ENCODE results near the gene PTP4A1. TPM values are rescaled to one million over a fixed set of nuclear protein-coding genes. Genes with fewer than 3 reads are reported as not detected.

The PTP4A1 gene
- total RNA-seq, 2 donors from 2014 or later, result 37.2 to 42.6 TPM

GRCh38 chr6:63610944-63611343 is 38.7 kb downstream of the PTP4A1 start:
- DNase-seq, result no peak
- no peak for TF ChIP-seq CTCF (conservative IDR thresholded peaks at IDR 0.05)
- no peaks in the 10 kb centered on the region for H3K9me3 Mint-ChIP-seq
- Histone ChIP-seq H3K4me3 (ENCODE audit: low read length) (no peak overlapping the region), H3K9ac (ENCODE audit: extremely low read depth, low read length, poor library complexity, severe bottlenecking) (no peak overlapping the region), H3K27me3 (ENCODE audit: control insufficient read depth, insufficient read depth, low read length, poor library complexity, severe bottlenecking) (no peaks in the 10 kb centered on the region), H3K27ac (ENCODE audit: low read depth, low read length) (no peak overlapping the region), H3K36me3 (ENCODE audit: control insufficient read depth, insufficient read depth, low read length) (no peaks in the 10 kb centered on the region), H3K4me1 (ENCODE audit: control insufficient read depth, insufficient read depth, low read length) (no peaks in the 10 kb centered on the region), H3K9me3 (ENCODE audit: control insufficient read depth, low read length) (no peaks in the 10 kb centered on the region)
- H3K36me3 Mint-ChIP-seq (ENCODE audit: low read depth), result no peaks in the 10 kb centered on the region
- WGBS, 2 experiments (ENCODE audit: insufficient coverage in 1 of 2, insufficient read length in 1 of 2), result 80 to 82% methylated on average over 1 of the region's 1 CpG
- no peak overlapping the region for H3K4me3 Mint-ChIP-seq
- H3K27ac Mint-ChIP-seq, result no peak overlapping the region
- no peaks in the 10 kb centered on the region for H3K4me1 Mint-ChIP-seq
- H3K27me3 Mint-ChIP-seq (ENCODE audit: insufficient read depth), result peaks cover 5% of the 10 kb centered on the region

GRCh38 chr6:63611560-63611959 is 39.3 kb downstream of the PTP4A1 start:
- H3K9me3 Mint-ChIP-seq, result no peaks in the 10 kb centered on the region
- no peak overlapping the region for H3K27ac Mint-ChIP-seq
- Histone ChIP-seq H3K9ac (ENCODE audit: extremely low read depth, low read length, poor library complexity, severe bottlenecking) (no peak overlapping the region), H3K36me3 (ENCODE audit: control insufficient read depth, insufficient read depth, low read length) (no peaks in the 10 kb centered on the region), H3K9me3 (ENCODE audit: control insufficient read depth, low read length) (no peaks in the 10 kb centered on the region), H3K27ac (ENCODE audit: low read depth, low read length) (no peak overlapping the region), H3K4me3 (ENCODE audit: low read length) (no peak overlapping the region), H3K4me1 (ENCODE audit: control insufficient read depth, insufficient read depth, low read length) (no peaks in the 10 kb centered on the region), H3K27me3 (ENCODE audit: control insufficient read depth, insufficient read depth, low read length, poor library complexity, severe bottlenecking) (no peaks in the 10 kb centered on the region)
- H3K27me3 Mint-ChIP-seq (ENCODE audit: insufficient read depth), result peaks cover 10% of the 10 kb centered on the region
- no peak for DNase-seq
- no peak for TF ChIP-seq CTCF (conservative IDR thresholded peaks at IDR 0.05)
- 83% methylated on average over 1 of the region's 1 CpG; no CpG with 5 or more reads in 1 of the 2 experiments for WGBS, 2 experiments (ENCODE audit: insufficient coverage in 1 of 2, insufficient read length in 1 of 2)
- H3K4me3 Mint-ChIP-seq, result no peak overlapping the region
- no peaks in the 10 kb centered on the region for H3K36me3 Mint-ChIP-seq (ENCODE audit: low read depth)
- H3K4me1 Mint-ChIP-seq, result no peaks in the 10 kb centered on the region

GRCh38 chr6:63615590-63615989 is 43.3 kb downstream of the PTP4A1 start:
- Histone ChIP-seq H3K4me3 (ENCODE audit: low read length) (no peak overlapping the region), H3K9ac (ENCODE audit: extremely low read depth, low read length, poor library complexity, severe bottlenecking) (no peak overlapping the region), H3K27ac (ENCODE audit: low read depth, low read length) (no peak overlapping the region), H3K36me3 (ENCODE audit: control insufficient read depth, insufficient read depth, low read length) (no peaks in the 10 kb centered on the region), H3K4me1 (ENCODE audit: control insufficient read depth, insufficient read depth, low read length) (no peaks in the 10 kb centered on the region), H3K9me3 (ENCODE audit: control insufficient read depth, low read length) (no peaks in the 10 kb centered on the region), H3K27me3 (ENCODE audit: control insufficient read depth, insufficient read depth, low read length, poor library complexity, severe bottlenecking) (no peaks in the 10 kb centered on the region)
- no peaks in the 10 kb centered on the region for H3K36me3 Mint-ChIP-seq (ENCODE audit: low read depth)
- no peaks in the 10 kb centered on the region for H3K9me3 Mint-ChIP-seq
- peaks cover 16% of the 10 kb centered on the region for H3K27me3 Mint-ChIP-seq (ENCODE audit: insufficient read depth)
- no peak for TF ChIP-seq CTCF (conservative IDR thresholded peaks at IDR 0.05)
- WGBS, 2 experiments (ENCODE audit: insufficient coverage in 1 of 2, insufficient read length in 1 of 2), result 94 to 100% methylated on average over 1 of the region's 1 CpG
- DNase-seq, result no peak
- no peak overlapping the region for H3K4me3 Mint-ChIP-seq
- no peak overlapping the region for H3K27ac Mint-ChIP-seq
- no peaks in the 10 kb centered on the region for H3K4me1 Mint-ChIP-seq

Other genes starting within 250 kb of the PTP4A1 start
- 10 to 100 TPM; 68.2 to 72.5 TPM for gene PHF3, start 63.3 kb downstream of the PTP4A1 start, total RNA-seq

Measured in endodermal cell (in vitro differentiated cells).